ENCODE measurements around the gene SNX15. TPM values are rescaled to one million over a fixed set of nuclear protein-coding genes. Genes with fewer than 3 reads are reported as not detected.

SNX15 gene
- total and polyA plus RNA-seq, 2 experiments from 2014 or later = 12.9 to 27.3 TPM

GRCh38 chr11:65034423-65034822 is 7.2 kb downstream of the SNX15 start:
- TF ChIP-seq EZH2phosphoT487 (IDR thresholded peaks at IDR 0.05; ENCODE audit: low read depth, severe bottlenecking, unreplicated experiment) = no peak
- TF ChIP-seq, protein P1, sequence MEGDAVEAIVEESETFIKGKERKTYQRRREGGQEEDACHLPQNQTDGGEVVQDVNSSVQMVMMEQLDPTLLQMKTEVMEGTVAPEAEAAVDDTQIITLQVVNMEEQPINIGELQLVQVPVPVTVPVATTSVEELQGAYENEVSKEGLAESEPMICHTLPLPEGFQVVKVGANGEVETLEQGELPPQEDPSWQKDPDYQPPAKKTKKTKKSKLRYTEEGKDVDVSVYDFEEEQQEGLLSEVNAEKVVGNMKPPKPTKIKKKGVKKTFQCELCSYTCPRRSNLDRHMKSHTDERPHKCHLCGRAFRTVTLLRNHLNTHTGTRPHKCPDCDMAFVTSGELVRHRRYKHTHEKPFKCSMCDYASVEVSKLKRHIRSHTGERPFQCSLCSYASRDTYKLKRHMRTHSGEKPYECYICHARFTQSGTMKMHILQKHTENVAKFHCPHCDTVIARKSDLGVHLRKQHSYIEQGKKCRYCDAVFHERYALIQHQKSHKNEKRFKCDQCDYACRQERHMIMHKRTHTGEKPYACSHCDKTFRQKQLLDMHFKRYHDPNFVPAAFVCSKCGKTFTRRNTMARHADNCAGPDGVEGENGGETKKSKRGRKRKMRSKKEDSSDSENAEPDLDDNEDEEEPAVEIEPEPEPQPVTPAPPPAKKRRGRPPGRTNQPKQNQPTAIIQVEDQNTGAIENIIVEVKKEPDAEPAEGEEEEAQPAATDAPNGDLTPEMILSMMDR (IDR thresholded peaks at IDR 0.05; ENCODE audit: poor library complexity) = no peak
- no peak for TF ChIP-seq EZH2 (IDR thresholded peaks at IDR 0.05; ENCODE audit: borderline replicate concordance)
- Histone ChIP-seq H3K36me3 (replicated peaks; ENCODE audit: insufficient read depth, low read depth) (no peaks in the 10 kb centered on the region), H3K4me1 (ENCODE audit: insufficient read depth) (no peaks in the 10 kb centered on the region), H4K20me1 (ENCODE audit: insufficient read depth, poor library complexity, severe bottlenecking) (no peaks in the 10 kb centered on the region), H3K79me2 (peaks cover 5% of the 10 kb centered on the region), H3K27me3 (no peaks in the 10 kb centered on the region), H3K9me2 (replicated peaks; ENCODE audit: insufficient read depth) (no peaks in the 10 kb centered on the region), H3K4me3 (no peak overlapping the region), H3K4me2 (no peak overlapping the region), H3K9me3 (ENCODE audit: low read depth) (no peaks in the 10 kb centered on the region), H2AFZ (no peak overlapping the region), H3K27ac (no peak overlapping the region)
- WGBS (ENCODE audit: low lambda C conversion rate, missing lambda C conversion rate) = 88% methylated on average over 2 of the region's 2 CpGs
- no peak for DNase-seq (ENCODE audit: low spot score)

GRCh38 chr11:65035579-65035978 is 8.3 kb downstream of the SNX15 start:
- no peaks in the 10 kb centered on the region for H3K9me3 ChIP-seq (ENCODE audit: low read depth)
- H3K79me2 ChIP-seq = no peaks in the 10 kb centered on the region
- H3K9me2 ChIP-seq (replicated peaks; ENCODE audit: insufficient read depth) = no peaks in the 10 kb centered on the region
- H3K36me3 ChIP-seq (replicated peaks; ENCODE audit: insufficient read depth, low read depth) = no peaks in the 10 kb centered on the region
- H3K4me2 ChIP-seq = no peak overlapping the region
- H2AFZ ChIP-seq = no peak overlapping the region
- no peak overlapping the region for H3K27ac ChIP-seq
- H3K4me1 ChIP-seq (ENCODE audit: insufficient read depth) = peaks cover 4% of the 10 kb centered on the region
- H3K4me3 ChIP-seq = no peak overlapping the region
- no peak for DNase-seq (ENCODE audit: low spot score)
- no peaks in the 10 kb centered on the region for H4K20me1 ChIP-seq (ENCODE audit: insufficient read depth, poor library complexity, severe bottlenecking)
- no peak for TF ChIP-seq EZH2phosphoT487 (IDR thresholded peaks at IDR 0.05; ENCODE audit: low read depth, severe bottlenecking, unreplicated experiment)
- TF ChIP-seq, protein P1 (IDR thresholded peaks at IDR 0.05; ENCODE audit: poor library complexity) = no peak
- no peak for TF ChIP-seq EZH2 (IDR thresholded peaks at IDR 0.05; ENCODE audit: borderline replicate concordance)
- 93% methylated on average over 11 of the region's 11 CpGs for WGBS (ENCODE audit: low lambda C conversion rate, missing lambda C conversion rate)
- no peaks in the 10 kb centered on the region for H3K27me3 ChIP-seq

GRCh38 chr11:65036931-65037330 is 9.7 kb downstream of the SNX15 start:
- no peak for TF ChIP-seq EZH2 (IDR thresholded peaks at IDR 0.05; ENCODE audit: borderline replicate concordance)
- TF ChIP-seq, protein P1 (IDR thresholded peaks at IDR 0.05; ENCODE audit: poor library complexity) = no peak
- TF ChIP-seq EZH2phosphoT487 (IDR thresholded peaks at IDR 0.05; ENCODE audit: low read depth, severe bottlenecking, unreplicated experiment) = no peak
- Histone ChIP-seq H3K9me3 (ENCODE audit: low read depth) (no peaks in the 10 kb centered on the region), H3K27me3 (no peaks in the 10 kb centered on the region), H3K36me3 (replicated peaks; ENCODE audit: insufficient read depth, low read depth) (no peaks in the 10 kb centered on the region), H3K4me1 (ENCODE audit: insufficient read depth) (peaks cover 4% of the 10 kb centered on the region), H3K27ac (no peak overlapping the region), H2AFZ (no peak overlapping the region), H3K9me2 (replicated peaks; ENCODE audit: insufficient read depth) (no peaks in the 10 kb centered on the region), H4K20me1 (ENCODE audit: insufficient read depth, poor library complexity, severe bottlenecking) (no peaks in the 10 kb centered on the region), H3K4me3 (no peak overlapping the region), H3K79me2 (peaks cover 3% of the 10 kb centered on the region), H3K4me2 (no peak overlapping the region)
- no peak for DNase-seq (ENCODE audit: low spot score)
- WGBS (ENCODE audit: low lambda C conversion rate, missing lambda C conversion rate) = 92% methylated on average over 6 of the region's 6 CpGs

- Histone ChIP-seq H3K36me3 (replicated peaks; ENCODE audit: insufficient read depth, low read depth) (no peaks in the 10 kb centered on the region), H3K4me3 (peak overlapping the region; percentile 94), H3K27ac (peak overlapping the region; percentile 88), H3K9me3 (ENCODE audit: low read depth) (no peaks in the 10 kb centered on the region), H3K9me2 (replicated peaks; ENCODE audit: insufficient read depth) (no peaks in the 10 kb centered on the region), H3K27me3 (no peaks in the 10 kb centered on the region), H3K4me2 (peak overlapping the region; percentile 98), H3K4me1 (ENCODE audit: insufficient read depth) (peaks cover 4% of the 10 kb centered on the region), H4K20me1 (ENCODE audit: insufficient read depth, poor library complexity, severe bottlenecking) (no peaks in the 10 kb centered on the region), H2AFZ (peak overlapping the region; percentile 30), H3K79me2 (peaks cover 23% of the 10 kb centered on the region)
- no peak for DNase-seq (ENCODE audit: low spot score)
- WGBS (ENCODE audit: low lambda C conversion rate, missing lambda C conversion rate) = 28% methylated on average over 7 of the region's 7 CpGs
- TF ChIP-seq EZH2phosphoT487 (IDR thresholded peaks at IDR 0.05; ENCODE audit: low read depth, severe bottlenecking, unreplicated experiment) (no peak), EZH2 (IDR thresholded peaks at IDR 0.05; ENCODE audit: borderline replicate concordance) (no peak)
- TF ChIP-seq, protein P1 (IDR thresholded peaks at IDR 0.05; ENCODE audit: poor library complexity) = no peak
Observed at GRCh38 chr11:65040520-65040846, 13.2 kb downstream of the SNX15 start.

Measured in hepatocyte (in vitro differentiated cells).